GM12878 (cell line): ENCODE data around the gene DMWD. TPM values are rescaled to one million over a fixed set of nuclear protein-coding genes. Genes with fewer than 3 reads are reported as not detected.

Experiments used
- ATAC-seq: fragments of 200-7000 bp; cut with Tn5 transposase; 3 replicates; pipeline ENCODE4 v1.9.1; 2020; ENCODE audit warnings: mild to moderate bottlenecking, moderate library complexity
- BruUV-seq: library from RNA; stranded (reverse); fragments of 400-500 nt; replicated peaks from 2 replicates; lab custom pipeline; 2021; lab: Mats Ljungman, UMichigan
- CTCF ChIA-PET: fragments of 300-600 bp; sonication (Branson Sonifier 250); formaldehyde crosslinking; extraction: SDS; loops from one replicate; lab custom pipeline; 2021; ENCODE audit warnings: inconsistent platforms; lab: Yijun Ruan, JAX
- POLR2A ChIA-PET: fragments of 350-600 bp; formaldehyde crosslinking; extraction: SDS; loops from one replicate; lab custom pipeline; 2021; ENCODE audit warnings: inconsistent platforms; lab: Charles Lee
- RAD21 ChIA-PET: fragments of 300-600 bp; sonication (Branson Sonifier 250); formaldehyde crosslinking; loops from one replicate; lab custom pipeline; 2023; ENCODE audit warnings: antibody characterized with exemption; ENCODE audit not compliant: unreplicated experiment; lab: Charles Lee
- SMC1A ChIA-PET: fragments of 300-600 bp; sonication (Branson Sonifier 250); formaldehyde crosslinking; loops from one replicate; lab custom pipeline; 2023; ENCODE audit not compliant: unreplicated experiment, uncharacterized antibody; lab: Charles Lee
- DNase-seq: peaks from one replicate; pipeline ENCODE4 v3.0.0-alpha.2; 2011; ENCODE audit warnings: low read depth, low spot score
- FAIRE-seq: peaks from 3 replicates; lab custom pipeline; 2011; peaks lifted over from hg19 to GRCh38; lab: Jason Lieb, UNC
- H2AFZ ChIP-seq: 2 replicates; pipeline ENCODE4 v1.6.0; 2011; ENCODE audit warnings: low read depth, low read length, control low read depth; ENCODE audit not compliant: control insufficient read depth
- H3K27ac ChIP-seq: 2 replicates; pipeline ENCODE4 v1.5.1; 2011; ENCODE audit warnings: control low read depth; ENCODE audit not compliant: control insufficient read depth, insufficient read depth
- H3K27me3 ChIP-seq, 2 experiments: replicated peaks in 1 of 2; 2 replicates each; pipeline versions ENCODE4 v1.6.0 to v1.6.1; 2011; ENCODE audit warnings: low read length in 1 of 2; ENCODE audit not compliant: control insufficient read depth in 2 of 2, insufficient read depth in 2 of 2
- H3K36me3 ChIP-seq, 2 experiments: 2 replicates each; pipeline ENCODE4 v1.5.1; 2011; ENCODE audit warnings: low read length in 1 of 2; ENCODE audit not compliant: control insufficient read depth in 2 of 2, insufficient read depth in 2 of 2
- H3K4me1 ChIP-seq: 2 replicates; pipeline ENCODE4 v1.6.1; 2011; ENCODE audit warnings: mild to moderate bottlenecking, low read length, moderate library complexity, mixed read lengths; ENCODE audit not compliant: control insufficient read depth, insufficient read depth
- H3K4me2 ChIP-seq: 2 replicates; pipeline ENCODE4 v1.6.0; 2011; ENCODE audit warnings: control low read depth; ENCODE audit not compliant: control insufficient read depth, insufficient read depth
- H3K4me3 ChIP-seq: fragments of 200-600 bp; sonication (generic); 2 replicates; pipeline ENCODE4 v1.5.1; 2016
- H3K79me2 ChIP-seq: 2 replicates; pipeline ENCODE4 v1.6.0; 2011; ENCODE audit warnings: low read length; ENCODE audit not compliant: control insufficient read depth, insufficient read depth
- H3K9ac ChIP-seq: 2 replicates; pipeline ENCODE4 v1.8.0; 2011; ENCODE audit warnings: low read length, control low read depth, mixed read lengths; ENCODE audit not compliant: control insufficient read depth, insufficient read depth
- H3K9me3 ChIP-seq: replicated peaks from 3 replicates; pipeline ENCODE4 v1.5.1; 2011; ENCODE audit warnings: mild to moderate bottlenecking, low read length; ENCODE audit not compliant: control insufficient read depth, insufficient read depth
- H4K20me1 ChIP-seq: 2 replicates; pipeline ENCODE4 v1.6.0; 2011; ENCODE audit not compliant: control insufficient read depth, insufficient read depth
- ATF2 ChIP-seq: IDR thresholded peaks from 2 replicates; pipeline ENCODE4 v1.6.1; 2012; ENCODE audit warnings: low read length, inconsistent platforms
- BRCA1 ChIP-seq: IDR thresholded peaks from 2 replicates; pipeline ENCODE4 v1.6.1; 2011; ENCODE audit warnings: low read depth, low read length, improper control_type of control experiment
- CREB1 ChIP-seq: IDR thresholded peaks from 2 replicates; pipeline ENCODE4 v1.6.1; 2012; ENCODE audit warnings: low read depth, mild to moderate bottlenecking, inconsistent platforms
- EP300 ChIP-seq, 2 experiments: fragments of 150-350 bp in 1 of 2; IDR thresholded peaks; 2 replicates each; pipeline ENCODE4 v1.6.1; 2011 to 2012; ENCODE audit warnings: low read depth in 2 of 2, low read length in 2 of 2, borderline replicate concordance in 1 of 2, improper control_type of control experiment in 1 of 2, inconsistent platforms in 1 of 2; ENCODE audit not compliant: control insufficient read depth in 1 of 2
- GABPA ChIP-seq: IDR thresholded peaks from 2 replicates; pipeline ENCODE4 v1.6.1; 2014; ENCODE audit warnings: antibody characterized with exemption, low read depth, mild to moderate bottlenecking, inconsistent platforms
- HCFC1 ChIP-seq: fragments of 150-350 bp; IDR thresholded peaks from 2 replicates; pipeline ENCODE4 v1.6.1; 2014; ENCODE audit warnings: low read length
- IRF5 ChIP-seq: fragments of 450-650 bp; IDR thresholded peaks from 2 replicates; pipeline ENCODE4 v1.6.1; 2017; ENCODE audit warnings: borderline replicate concordance
- MAX ChIP-seq: IDR thresholded peaks from 2 replicates; pipeline ENCODE4 v1.6.1; 2012; ENCODE audit warnings: low read depth, low read length, improper control_type of control experiment
- NFYA ChIP-seq: IDR thresholded peaks from 2 replicates; pipeline ENCODE4 v1.6.1; 2011; ENCODE audit warnings: low read depth, mild to moderate bottlenecking, low read length, improper control_type of control experiment, borderline replicate concordance
- NFYB ChIP-seq: IDR thresholded peaks from 2 replicates; pipeline ENCODE4 v1.6.1; 2011; ENCODE audit warnings: low read depth, mild to moderate bottlenecking, low read length, improper control_type of control experiment, moderate library complexity; ENCODE audit not compliant: insufficient read depth
- POLR2A ChIP-seq: IDR thresholded peaks from 2 replicates; pipeline ENCODE4 v1.6.1; 2011; ENCODE audit warnings: low read depth, mild to moderate bottlenecking, low read length
- POU2F2 ChIP-seq: IDR thresholded peaks from 3 replicates; pipeline ENCODE4 v1.6.1; 2011; ENCODE audit warnings: low read depth, mild to moderate bottlenecking, low read length, borderline replicate concordance
- RAD21 ChIP-seq: IDR thresholded peaks from 2 replicates; pipeline ENCODE4 v1.6.1; 2011; ENCODE audit warnings: mild to moderate bottlenecking, low read depth, low read length, moderate library complexity; ENCODE audit not compliant: insufficient read depth
- RAD51 ChIP-seq: fragments of 450-650 bp; IDR thresholded peaks from 2 replicates; pipeline ENCODE4 v1.6.1; 2016; ENCODE audit warnings: moderate library complexity, mild to moderate bottlenecking, inconsistent platforms
- SMARCA5 ChIP-seq: fragments of 450-650 bp; IDR thresholded peaks from 2 replicates; pipeline ENCODE4 v1.6.1; 2017; ENCODE audit warnings: mild to moderate bottlenecking
- SP1 ChIP-seq: IDR thresholded peaks from one replicate; pipeline ENCODE4 v1.6.1; 2011; ENCODE audit warnings: low read depth, low read length
- WGBS: methylation state at CpG from one replicate; pipeline ENCODE4 v1.1.6; 2016; ENCODE audit warnings: low lambda C conversion rate; ENCODE audit not compliant: insufficient replicate concordance, insufficient coverage; ENCODE audit errors: missing lambda C conversion rate; 5-methylcytosine and 5-hydroxymethylcytosine counted together
- in situ Hi-C: fragments of 300-500 bp; cut with MboI; formaldehyde crosslinking; loops from 9 replicates; pipeline ENCODE4 v1.14.3; 2018; ENCODE audit warnings: mixed read lengths
- intact Hi-C: fragments of 100-400 bp; cut with micrococcal nuclease; formaldehyde crosslinking; loops from one replicate; pipeline ENCODE4 v1.14.2; 2022; ENCODE audit not compliant: unreplicated experiment
- polyA plus RNA-seq, 11 experiments: library from polyadenylated mRNA; depleted of rRNA in 4 of 11; unstranded in 6 of 11; stranded (reverse) in 5 of 11; fragments of >200 nt; fragmentation: Nextera tagmentation in 4 of 11; fragmentation: Illumina TruSeq in 1 of 11; extraction: Ambion mirVana in 4 of 11; extraction: Trizol in 1 of 11; gene quantifications; 1 replicate in 1 of 11; 2 replicates in 10 of 11; pipeline versions ENCODE4 v1.2.1 to v1.2.3, GENCODE V29; 2011 to 2016; ENCODE audit warnings: inconsistent platforms in 2 of 11, missing spikeins in 2 of 11, low read depth in 1 of 11
- total RNA-seq, 4 experiments: library from RNA; depleted of rRNA in 3 of 4; stranded (reverse); fragments of >200 nt in 3 of 4; fragmentation: Illumina TruSeq in 1 of 4; extraction: Trizol in 1 of 4; gene quantifications; 2 replicates each; pipeline versions ENCODE4 v1.2.1 to v1.2.3, GENCODE V29; 2013 to 2021

Gene DMWD
- total and polyA plus RNA-seq, 10 of the 15 experiments (the other 5 are each of a cell fraction or from before 2014, with no cell fraction given) = 3.5 to 56.0 (median 11.6) TPM

GRCh38 chr19:45785097-45785496, 7.5 kb downstream of the DMWD start:
- Histone ChIP-seq H3K4me1 (no peaks in the 10 kb centered on the region; the same call in 1 of the 2 replicates), H3K9ac (no peak overlapping the region), H3K9me3 (no peaks in the 10 kb centered on the region), H3K27ac (no peak overlapping the region), H3K36me3 (peaks cover 2 to 12% of the 10 kb centered on the region in 2 experiments; a peak in 3 of 4 replicates), H3K79me2 (no peaks in the 10 kb centered on the region), H4K20me1 (no peaks in the 10 kb centered on the region), H3K27me3 (no peaks in the 10 kb centered on the region), H3K4me2 (no peak overlapping the region), H2AFZ (no peak overlapping the region), H3K4me3 (no peak overlapping the region)
- FAIRE-seq = no peak
- ChIA-PET CTCF (no interaction called here), POLR2A (no interaction called here), SMC1A (no interaction called here), RAD21 (no interaction called here)
- in situ Hi-C loops = no loop called here
- ATAC-seq = no peak
- no peak for DNase-seq
- no TSS peak for BruUV-seq
- intact Hi-C loops = no loop called here
- 71% methylated on average over 5 of the region's 5 CpGs for WGBS
- TF ChIP-seq HCFC1 = no peak
- TF ChIP-seq NFYA = no peak
- TF ChIP-seq NFYB = no peak
- TF ChIP-seq IRF5 = no peak
- TF ChIP-seq POLR2A = 0 out of 2 replicates have a peak, but pooled peaks have one; percentile 9

- POLR2A ChIA-PET = interaction anchor here (0.5 kb wide), 1 partner anchor 33 kb away, joined by 4 read pairs; no protein-coding TSS in a partner anchor
These were observed 8.5 kb downstream of the DMWD start for GRCh38 chr19:45784096-45784495.

More at GRCh38 chr19:45784096-45784495, 8.5 kb downstream of the DMWD start:
- no peaks in the 10 kb centered on the region for H3K79me2 ChIP-seq
- DNase-seq (no peak), ATAC-seq (no peak), FAIRE-seq (no peak)
- H3K4me3 ChIP-seq = no peak overlapping the region
- peaks cover 2 to 7% of the 10 kb centered on the region in 2 experiments; a peak in 3 of 4 replicates for H3K36me3 ChIP-seq
- H3K27me3 ChIP-seq = no peaks in the 10 kb centered on the region
- ChIA-PET SMC1A (no interaction called here), CTCF (no interaction called here), RAD21 (no interaction called here)
- H3K9ac ChIP-seq = no peak overlapping the region
- H3K4me2 ChIP-seq = no peak overlapping the region
- peaks cover 6% of the 10 kb centered on the region for H3K4me1 ChIP-seq
- WGBS = 85% methylated on average over 4 of the region's 4 CpGs
- intact Hi-C loops (no loop called here), in situ Hi-C loops (no loop called here)
- no peaks in the 10 kb centered on the region for H3K9me3 ChIP-seq
- no peak overlapping the region for H3K27ac ChIP-seq
- BruUV-seq = no TSS peak
- H2AFZ ChIP-seq = no peak overlapping the region
- no peaks in the 10 kb centered on the region for H4K20me1 ChIP-seq
- no peak for TF ChIP-seq MAX
- TF ChIP-seq SMARCA5 = no peak
- TF ChIP-seq RAD51 = no peak
- TF ChIP-seq BRCA1 = no peak
- no peak for TF ChIP-seq EP300 (IDR thresholded peaks at IDR 0.05; ENCODE audit: borderline replicate concordance in 1 of 2, control insufficient read depth in 1 of 2, low read depth in 2 of 2, low read length in 2 of 2)
- no peak for TF ChIP-seq CREB1
- TF ChIP-seq ATF2 = no peak
- no peak for TF ChIP-seq SP1
- no peak for TF ChIP-seq POU2F2
- no peak for TF ChIP-seq GABPA
- TF ChIP-seq RAD21 = no peak
